Epithelial cell of esophagus (primary cell): ENCODE measurements around the gene TENM3.

Experiments used
- DNase-seq: peaks from one replicate; pipeline ENCODE4 v3.0.0; 2010; ENCODE audit warnings: low read depth
- H3K4me3 ChIP-seq: 2 replicates; pipeline ENCODE4 v1.5.1; 2011; ENCODE audit warnings: mild to moderate bottlenecking, low read length, control low read depth
- TF ChIP-seq, protein P1 (sequence below): IDR thresholded peaks from 2 replicates; pipeline ENCODE4 v1.5.1; 2011; ENCODE audit warnings: low read depth, mild to moderate bottlenecking, low read length, control low read depth, inconsistent platforms; ENCODE audit not compliant: insufficient read depth; ENCODE audit errors: missing control alignments

TENM3 gene

GRCh38 chr4:182245541-182246215 lies 2.5 kb downstream of the TENM3 start:
- TF ChIP-seq, protein P1, sequence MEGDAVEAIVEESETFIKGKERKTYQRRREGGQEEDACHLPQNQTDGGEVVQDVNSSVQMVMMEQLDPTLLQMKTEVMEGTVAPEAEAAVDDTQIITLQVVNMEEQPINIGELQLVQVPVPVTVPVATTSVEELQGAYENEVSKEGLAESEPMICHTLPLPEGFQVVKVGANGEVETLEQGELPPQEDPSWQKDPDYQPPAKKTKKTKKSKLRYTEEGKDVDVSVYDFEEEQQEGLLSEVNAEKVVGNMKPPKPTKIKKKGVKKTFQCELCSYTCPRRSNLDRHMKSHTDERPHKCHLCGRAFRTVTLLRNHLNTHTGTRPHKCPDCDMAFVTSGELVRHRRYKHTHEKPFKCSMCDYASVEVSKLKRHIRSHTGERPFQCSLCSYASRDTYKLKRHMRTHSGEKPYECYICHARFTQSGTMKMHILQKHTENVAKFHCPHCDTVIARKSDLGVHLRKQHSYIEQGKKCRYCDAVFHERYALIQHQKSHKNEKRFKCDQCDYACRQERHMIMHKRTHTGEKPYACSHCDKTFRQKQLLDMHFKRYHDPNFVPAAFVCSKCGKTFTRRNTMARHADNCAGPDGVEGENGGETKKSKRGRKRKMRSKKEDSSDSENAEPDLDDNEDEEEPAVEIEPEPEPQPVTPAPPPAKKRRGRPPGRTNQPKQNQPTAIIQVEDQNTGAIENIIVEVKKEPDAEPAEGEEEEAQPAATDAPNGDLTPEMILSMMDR, result no peak
- no peak overlapping the region for H3K4me3 ChIP-seq
- DNase-seq, result peak; percentile 39

- TF ChIP-seq, protein P1, result no peak
- peak; percentile 90 for DNase-seq
- peak overlapping the region; percentile 1 for H3K4me3 ChIP-seq
Measured at GRCh38 chr4:182246401-182247205, 3.4 kb downstream of the TENM3 start.

DNA sequence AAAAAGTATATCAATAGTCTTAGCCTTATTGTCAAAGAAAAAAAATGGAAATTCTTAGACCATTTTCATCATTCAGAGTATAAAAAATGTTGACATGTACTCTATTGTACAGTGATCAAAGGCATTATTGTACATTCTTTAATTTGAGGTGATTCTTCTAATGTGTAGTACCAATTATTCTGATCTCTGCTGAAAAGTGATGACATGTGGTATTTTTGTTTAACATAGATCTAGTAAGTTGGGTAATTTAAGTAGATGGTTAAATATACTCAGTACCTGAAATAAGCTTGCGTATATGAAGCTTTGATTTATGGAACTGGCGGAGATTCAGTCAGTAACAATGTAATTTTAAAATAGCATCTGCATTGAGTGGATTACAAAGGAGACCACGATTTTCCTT lies 5.1 kb downstream of the TENM3 start:
- no peak for DNase-seq
- no peak overlapping the region for H3K4me3 ChIP-seq
- TF ChIP-seq, protein P1, result no peak

DNA sequence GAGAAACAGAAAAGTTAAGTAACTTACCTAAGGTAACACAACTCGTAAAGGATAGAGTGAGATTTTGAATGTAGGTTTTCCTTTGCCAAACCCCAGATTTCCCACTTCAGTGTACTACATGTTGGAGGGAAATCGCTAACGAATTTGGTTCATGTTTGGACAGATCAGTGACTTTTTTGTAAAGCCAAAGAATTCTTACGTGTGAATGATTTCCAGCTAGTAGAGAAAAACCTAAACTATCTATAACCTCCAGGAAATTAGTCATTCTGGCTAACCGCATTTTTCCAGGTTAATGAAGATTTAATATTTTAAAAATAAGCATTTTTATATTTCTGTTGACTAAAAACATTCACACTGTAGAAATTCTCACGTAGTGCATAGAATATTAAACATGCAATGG lies 7.2 kb downstream of the TENM3 start:
- peak; percentile 47 for DNase-seq
- no peak overlapping the region for H3K4me3 ChIP-seq
- TF ChIP-seq, protein P1, result no peak

DNA sequence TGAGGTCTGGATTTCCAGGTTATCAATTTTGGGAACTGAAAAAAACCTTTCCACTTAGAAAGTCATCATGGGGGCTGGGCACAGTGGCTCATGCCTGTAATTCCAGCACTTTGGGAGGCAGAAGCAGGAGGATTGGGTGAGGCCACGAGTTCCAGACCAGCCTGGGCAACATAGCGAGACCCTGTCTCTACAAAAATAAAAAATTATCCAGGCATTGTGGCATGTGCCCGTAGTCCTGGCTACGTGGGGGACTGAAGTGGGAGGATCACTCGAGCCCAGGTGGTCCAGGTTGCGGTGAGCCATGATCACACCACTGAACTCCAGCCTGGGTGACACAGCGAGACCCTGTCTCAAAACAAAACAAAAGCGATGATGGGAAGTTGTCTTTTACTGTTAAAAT lies 7.9 kb downstream of the TENM3 start:
- TF ChIP-seq, protein P1, result no peak
- H3K4me3 ChIP-seq, result no peak overlapping the region
- DNase-seq, result no peak

- DNase-seq, result no peak
- TF ChIP-seq, protein P1, result no peak
- H3K4me3 ChIP-seq, result no peak overlapping the region
Measured at GRCh38 chr4:182252220-182252619, 9.0 kb downstream of the TENM3 start.
